Panc1 (cell line): ENCODE measurements around the gene RASSF10. TPM values are rescaled to one million over a fixed set of nuclear protein-coding genes. Genes with fewer than 3 reads are reported as not detected.

Experiments used
- ATAC-seq: fragments of 200-7000 bp; cut with Tn5 transposase; 2 replicates; pipeline ENCODE4 v1.9.1; 2020; ENCODE audit warnings: mild to moderate bottlenecking, moderate library complexity
- BruUV-seq: library from RNA; stranded (reverse); fragments of 400-500 nt; replicated peaks from 2 replicates; lab custom pipeline; 2021; lab: Mats Ljungman, UMichigan
- CTCF ChIA-PET: fragments of 300-600 bp; sonication (Branson Sonifier 250); formaldehyde crosslinking; loops from one replicate; lab custom pipeline; 2022; ENCODE audit warnings: antibody characterized with exemption; lab: Charles Lee
- POLR2A ChIA-PET: fragments of 300-600 bp; sonication (Branson Sonifier 250); formaldehyde crosslinking; loops from one replicate; lab custom pipeline; 2022; ENCODE audit warnings: antibody characterized with exemption; lab: Charles Lee
- DNase-seq: peaks from one replicate; pipeline ENCODE4 v3.0.0-alpha.2; 2010; ENCODE audit warnings: low read depth, low spot score
- H3K27ac ChIP-seq: 2 replicates; pipeline ENCODE4 v1.5.1; 2011; ENCODE audit warnings: mild to moderate bottlenecking, low read length, inconsistent platforms
- H3K27me3 ChIP-seq: fragments of 200-500 bp; sonication (Bioruptor generic); 2 replicates; pipeline ENCODE4 v1.6.0; 2014; ENCODE audit warnings: low read length, inconsistent platforms; ENCODE audit not compliant: control insufficient read depth, insufficient read depth
- H3K36me3 ChIP-seq: fragments of 200-500 bp; sonication (Bioruptor generic); 2 replicates; pipeline ENCODE4 v1.5.1; 2014; ENCODE audit warnings: inconsistent platforms, mild to moderate bottlenecking, low read length, moderate library complexity; ENCODE audit not compliant: control insufficient read depth, insufficient read depth
- H3K4me1 ChIP-seq: 2 replicates; pipeline ENCODE4 v1.5.1; 2011; ENCODE audit warnings: inconsistent platforms, mild to moderate bottlenecking, low read length, moderate library complexity; ENCODE audit not compliant: control insufficient read depth, insufficient read depth
- H3K4me3 ChIP-seq, 2 experiments: 2 replicates each; pipeline ENCODE4 v1.5.1; 2011 to 2012; ENCODE audit warnings: low read depth in 2 of 2, low read length in 2 of 2, mild to moderate bottlenecking in 2 of 2, inconsistent platforms in 1 of 2, moderate library complexity in 1 of 2
- H3K9me3 ChIP-seq: fragments of 200-500 bp; sonication (Bioruptor generic); 2 replicates; pipeline ENCODE4 v1.5.1; 2014; ENCODE audit warnings: low read depth, mild to moderate bottlenecking, inconsistent platforms, low read length, moderate library complexity; ENCODE audit not compliant: control insufficient read depth, insufficient read depth
- CTCF ChIP-seq: fragments of 450-650 bp; IDR thresholded peaks from 2 replicates; pipeline ENCODE4 v1.5.1; 2017; ENCODE audit warnings: mild to moderate bottlenecking
- POLR2AphosphoS5 ChIP-seq: IDR thresholded peaks from 2 replicates; pipeline ENCODE4 v1.6.1; 2012; ENCODE audit warnings: mild to moderate bottlenecking, low read depth, low read length, moderate library complexity
- REST ChIP-seq, 2 experiments: IDR thresholded peaks; 2 replicates each; pipeline ENCODE4 v1.6.1; 2011 to 2012; ENCODE audit warnings: low read depth in 2 of 2, control low read depth in 1 of 2, low read length in 1 of 2, mild to moderate bottlenecking in 1 of 2, moderate library complexity in 1 of 2; ENCODE audit not compliant: insufficient read depth in 1 of 2
- SIN3A ChIP-seq: IDR thresholded peaks from 2 replicates; pipeline ENCODE4 v1.6.1; 2012; ENCODE audit warnings: low read depth, mild to moderate bottlenecking, low read length, moderate library complexity, borderline replicate concordance; ENCODE audit not compliant: insufficient read depth
- TCF7L2 ChIP-seq: IDR thresholded peaks from 2 replicates; pipeline ENCODE4 v1.6.1; 2011; ENCODE audit warnings: mild to moderate bottlenecking, low read depth, low read length, inconsistent platforms
- in situ Hi-C: cut with HindIII; loops from 2 replicates; pipeline ENCODE4 v1.10.0; 2016; ENCODE audit warnings: low sequenced_read_pairs, low pct_unique_long_range_greater_than_20kb
- intact Hi-C: fragments of 100-400 bp; cut with micrococcal nuclease; formaldehyde crosslinking; loops from one replicate; pipeline ENCODE4 v1.10.0; 2022; ENCODE audit not compliant: unreplicated experiment
- total RNA-seq: library from RNA; stranded (reverse); gene quantifications from one replicate; pipeline ENCODE4 v1.2.1, GENCODE V29; 2021; ENCODE audit not compliant: unreplicated experiment

The RASSF10 gene
- total RNA-seq, 1 experiment from 2014 or later, result not detected

- Histone ChIP-seq H3K9me3 (no peaks in the 10 kb centered on the region), H3K36me3 (no peaks in the 10 kb centered on the region), H3K4me3 (no peak overlapping the region), H3K27me3 (peaks cover 9% of the 10 kb centered on the region), H3K4me1 (no peaks in the 10 kb centered on the region), H3K27ac (no peak overlapping the region)
- DNase-seq (no peak), ATAC-seq (no peak)
- CTCF ChIA-PET, result no interaction called here
- no peak for TF ChIP-seq CTCF
- intact Hi-C loops (no loop called here), in situ Hi-C loops (no loop called here)
- BruUV-seq, result no TSS peak
- POLR2A ChIA-PET, result no interaction called here
These were observed 382 bp downstream of the RASSF10 start for GRCh38 chr11:13009476-13009920.

GRCh38 chr11:13009921-13010748 is 1.0 kb downstream of the RASSF10 start:
- POLR2A ChIA-PET, result no interaction called here

More at GRCh38 chr11:13009921-13010748, 1.0 kb downstream of the RASSF10 start:
- Histone ChIP-seq H3K9me3 (no peaks in the 10 kb centered on the region), H3K4me3 (no peak overlapping the region), H3K4me1 (no peaks in the 10 kb centered on the region), H3K36me3 (no peaks in the 10 kb centered on the region), H3K27me3 (peaks cover 15% of the 10 kb centered on the region), H3K27ac (no peak overlapping the region)
- TF ChIP-seq CTCF (no peak), SIN3A (no peak), REST (IDR thresholded peaks at IDR 0.05; ENCODE audit: insufficient read depth in 1 of 2, low read depth in 2 of 2, low read length in 1 of 2) (peak in 1 of 2 experiments; percentile 23; a peak in 1 of 4 replicates), POLR2AphosphoS5 (no peak), TCF7L2 (no peak)
- intact Hi-C loops, result no loop called here
- DNase-seq, result no peak
- ATAC-seq, result no peak
- CTCF ChIA-PET, result no interaction called here
- in situ Hi-C loops, result no loop called here
- BruUV-seq, result no TSS peak
